Mesenchymal stem cell (in vitro differentiated cells and primary cell): ENCODE measurements around the gene COPE. TPM values are rescaled to one million over a fixed set of nuclear protein-coding genes. Genes with fewer than 3 reads are reported as not detected.

Experiments
- DNase-seq: peaks from one replicate; pipeline ENCODE4 v3.0.0-alpha.2; 2013
- H2AFZ ChIP-seq: one replicate; pipeline ENCODE4 v1.6.1; 2013; ENCODE audit warnings: low read depth, mild to moderate bottlenecking, control low read depth, inconsistent platforms, low read length, moderate library complexity
- H2AK5ac ChIP-seq: 2 replicates; pipeline ENCODE4 v1.6.1; 2013; ENCODE audit warnings: low read length, moderate library complexity, mild to moderate bottlenecking, inconsistent platforms; ENCODE audit not compliant: severe bottlenecking
- H2BK120ac ChIP-seq: one replicate; pipeline ENCODE4 v1.6.1; 2013; ENCODE audit warnings: low read depth, mild to moderate bottlenecking, inconsistent platforms, low read length, moderate library complexity
- H2BK12ac ChIP-seq, 2 experiments: one replicate each; pipeline ENCODE4 v1.6.1; 2013; ENCODE audit warnings: inconsistent platforms in 2 of 2, low read length in 2 of 2, mild to moderate bottlenecking in 2 of 2, moderate library complexity in 2 of 2, control low read depth in 1 of 2
- H2BK15ac ChIP-seq: one replicate; pipeline ENCODE4 v1.6.1; 2013; ENCODE audit warnings: mild to moderate bottlenecking, low read depth, inconsistent platforms; ENCODE audit not compliant: poor library complexity, severe bottlenecking
- H2BK5ac ChIP-seq: 2 replicates; pipeline ENCODE4 v1.6.1; 2013; ENCODE audit warnings: low read depth, mild to moderate bottlenecking, low read length, control low read depth, inconsistent platforms; ENCODE audit not compliant: poor library complexity, severe bottlenecking
- H3K14ac ChIP-seq, 2 experiments: one replicate each; pipeline ENCODE4 v1.6.1; 2013; ENCODE audit warnings: inconsistent platforms in 2 of 2, low read length in 2 of 2, control low read depth in 1 of 2, mild to moderate bottlenecking in 1 of 2, moderate library complexity in 1 of 2
- H3K18ac ChIP-seq, 2 experiments: one replicate each; pipeline ENCODE4 v1.6.1; 2013; ENCODE audit warnings: inconsistent platforms in 2 of 2, low read length in 2 of 2, control low read depth in 1 of 2, low read depth in 1 of 2, mild to moderate bottlenecking in 1 of 2
- H3K23ac ChIP-seq, 2 experiments: one replicate each; pipeline ENCODE4 v1.6.1; 2013; ENCODE audit warnings: inconsistent platforms in 2 of 2, low read length in 2 of 2, mild to moderate bottlenecking in 2 of 2, moderate library complexity in 2 of 2, control low read depth in 1 of 2
- H3K27ac ChIP-seq: 2 replicates; pipeline ENCODE4 v1.5.1; 2013; ENCODE audit warnings: mild to moderate bottlenecking, moderate library complexity, low read length, control low read depth, inconsistent platforms; ENCODE audit not compliant: poor library complexity, severe bottlenecking
- H3K27me3 ChIP-seq, 2 experiments: 2 replicates each; pipeline versions ENCODE4 v1.6.1 to v1.7.0; 2013; ENCODE audit warnings: low read length in 2 of 2, mild to moderate bottlenecking in 2 of 2, moderate library complexity in 2 of 2, control low read depth in 1 of 2, inconsistent platforms in 1 of 2; ENCODE audit not compliant: control insufficient read depth in 1 of 2, insufficient read depth in 1 of 2
- H3K36me3 ChIP-seq, 2 experiments: 2 replicates each; pipeline versions ENCODE4 v1.6.1 to v1.7.0; 2013; ENCODE audit warnings: low read length in 2 of 2, control low read depth in 1 of 2, inconsistent platforms in 1 of 2, low read depth in 1 of 2, mild to moderate bottlenecking in 1 of 2; ENCODE audit not compliant: insufficient read depth in 2 of 2, control insufficient read depth in 1 of 2
- H3K4ac ChIP-seq, 2 experiments: one replicate each; pipeline ENCODE4 v1.6.1; 2013; ENCODE audit warnings: inconsistent platforms in 2 of 2, low read length in 2 of 2, mild to moderate bottlenecking in 2 of 2, moderate library complexity in 2 of 2, control low read depth in 1 of 2, low read depth in 1 of 2
- H3K4me1 ChIP-seq: 2 replicates; pipeline ENCODE4 v1.6.1; 2013; ENCODE audit warnings: low read depth, low read length, control low read depth; ENCODE audit not compliant: control insufficient read depth, insufficient read depth
- H3K4me2 ChIP-seq: 2 replicates; pipeline ENCODE4 v1.6.1; 2013; ENCODE audit warnings: low read length, mild to moderate bottlenecking, inconsistent platforms; ENCODE audit not compliant: poor library complexity, severe bottlenecking
- H3K4me3 ChIP-seq, 2 experiments: 2 replicates each; pipeline versions ENCODE4 v1.5.1 to v1.7.0; 2013; ENCODE audit warnings: low read length in 2 of 2, mild to moderate bottlenecking in 2 of 2, control low read depth in 1 of 2, low read depth in 1 of 2; ENCODE audit not compliant: insufficient read depth in 1 of 2
- H3K79me1 ChIP-seq: replicated peaks from 2 replicates; pipeline ENCODE4 v1.6.1; 2013; ENCODE audit warnings: mild to moderate bottlenecking, control low read depth, low read length, inconsistent platforms; ENCODE audit not compliant: poor library complexity, severe bottlenecking
- H3K9ac ChIP-seq: 2 replicates; pipeline ENCODE4 v1.7.0; 2013; ENCODE audit warnings: mild to moderate bottlenecking, low read length, moderate library complexity
- H3K9me3 ChIP-seq: 2 replicates; pipeline ENCODE4 v1.7.0; 2013; ENCODE audit warnings: mild to moderate bottlenecking, low read length; ENCODE audit not compliant: control insufficient read depth
- H4K8ac ChIP-seq: one replicate; pipeline ENCODE4 v1.6.1; 2013; ENCODE audit warnings: inconsistent platforms, mild to moderate bottlenecking, low read length, moderate library complexity
- H4K91ac ChIP-seq: one replicate; pipeline ENCODE4 v1.6.1; 2013; ENCODE audit warnings: mild to moderate bottlenecking, low read length, inconsistent platforms
- WGBS: methylation state at CpG from one replicate; pipeline ENCODE4 v1.1.7; 2013; ENCODE audit warnings: mixed read lengths; 5-methylcytosine and 5-hydroxymethylcytosine counted together
- polyA plus RNA-seq, 2 experiments: library from polyadenylated mRNA; stranded (reverse); fragments of 200-250 nt; gene quantifications; one replicate each; pipeline ENCODE4 v1.2.3, GENCODE V29; 2013

Gene COPE
- polyA plus RNA-seq (2013, experiment 1 of 2), result 214 TPM
- 238 TPM for polyA plus RNA-seq (2013, experiment 2 of 2)

DNA sequence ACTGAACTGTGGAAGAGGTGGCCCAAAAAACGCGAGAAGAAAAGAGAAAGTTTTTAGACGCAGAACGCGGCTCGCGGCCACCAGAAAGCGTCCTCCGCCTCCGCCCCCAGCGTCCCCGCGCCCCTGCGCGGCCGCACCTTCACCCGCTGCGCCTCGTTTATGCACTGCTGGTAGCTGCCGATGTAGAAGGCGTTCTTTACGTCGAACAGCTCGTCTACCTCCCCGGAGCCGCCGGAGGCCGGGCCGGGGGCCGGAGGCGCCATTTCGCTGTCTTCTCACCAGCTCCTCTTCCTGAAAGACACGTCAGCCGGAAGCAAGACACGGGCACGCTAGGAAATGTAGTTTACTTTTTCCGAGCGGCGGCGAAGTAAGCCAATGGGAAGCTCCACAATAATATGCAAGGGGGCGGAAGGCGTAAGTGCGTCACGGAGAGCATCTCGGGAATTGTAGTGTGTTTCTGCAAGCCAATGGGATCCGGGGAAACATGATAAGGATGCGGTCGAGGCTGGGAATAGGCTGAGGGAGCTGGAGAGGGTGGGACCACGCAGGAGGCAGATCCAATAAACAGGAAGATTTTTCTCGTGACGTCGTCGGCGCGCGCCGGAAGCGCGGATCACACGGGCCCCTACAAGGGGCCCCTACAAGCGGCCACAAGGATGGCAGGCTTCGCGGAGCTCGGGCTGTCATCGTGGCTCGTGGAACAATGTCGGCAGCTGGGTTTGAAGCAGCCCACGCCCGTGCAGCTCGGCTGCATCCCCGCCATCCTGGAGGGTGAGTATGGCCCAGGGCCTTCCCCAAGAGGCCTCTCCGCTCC is at the start of gene COPE, which contains the start of gene DDX49:
TSS of gene COPE (minus strand) at position 302 of the 814 bp plus-strand sequence. CDS start at position 263, 39 bp downstream.
TSS of gene DDX49 (plus strand) at position 630 of the 814 bp plus-strand sequence. CDS start at position 657, 27 bp downstream.
- Histone ChIP-seq H2BK15ac (no peak within 1 kb of the TSS), H3K4me3 (peak within 1 kb of the TSS; percentile 96), H3K14ac (peak within 1 kb of the TSS in 1 of 2 experiments; percentile 91), H2BK5ac (peak within 1 kb of the TSS; percentile 97), H3K27ac (peak within 1 kb of the TSS; percentile 89), H2AFZ (peak within 1 kb of the TSS; percentile 48), H3K36me3 (peaks cover 41 to 43% of the 10 kb centered on the region in 2 experiments), H3K79me1 (peaks cover 30% of the 10 kb centered on the region), H4K91ac (peak within 1 kb of the TSS; percentile 96), H3K27me3 (no peaks in the 10 kb centered on the region), H3K23ac (peak within 1 kb of the TSS in 1 of 2 experiments; percentile 66), H3K9me3 (no peaks in the 10 kb centered on the region), H2AK5ac (peak within 1 kb of the TSS; percentile 21), H3K18ac (peak within 1 kb of the TSS; percentile 95 to 96), H3K4ac (peak within 1 kb of the TSS; percentile 90 to 92), H2BK12ac (no peak within 1 kb of the TSS), H3K9ac (peak within 1 kb of the TSS; percentile 99), H4K8ac (peak within 1 kb of the TSS; percentile 95), H3K4me1 (peaks cover 21% of the 10 kb centered on the region), H3K4me2 (peak within 1 kb of the TSS; percentile 84), H2BK120ac (peak within 1 kb of the TSS; percentile 37)
- WGBS, result under 1% methylated on average over 70 of the region's 72 CpGs
- peak; percentile 100 for DNase-seq

DNA sequence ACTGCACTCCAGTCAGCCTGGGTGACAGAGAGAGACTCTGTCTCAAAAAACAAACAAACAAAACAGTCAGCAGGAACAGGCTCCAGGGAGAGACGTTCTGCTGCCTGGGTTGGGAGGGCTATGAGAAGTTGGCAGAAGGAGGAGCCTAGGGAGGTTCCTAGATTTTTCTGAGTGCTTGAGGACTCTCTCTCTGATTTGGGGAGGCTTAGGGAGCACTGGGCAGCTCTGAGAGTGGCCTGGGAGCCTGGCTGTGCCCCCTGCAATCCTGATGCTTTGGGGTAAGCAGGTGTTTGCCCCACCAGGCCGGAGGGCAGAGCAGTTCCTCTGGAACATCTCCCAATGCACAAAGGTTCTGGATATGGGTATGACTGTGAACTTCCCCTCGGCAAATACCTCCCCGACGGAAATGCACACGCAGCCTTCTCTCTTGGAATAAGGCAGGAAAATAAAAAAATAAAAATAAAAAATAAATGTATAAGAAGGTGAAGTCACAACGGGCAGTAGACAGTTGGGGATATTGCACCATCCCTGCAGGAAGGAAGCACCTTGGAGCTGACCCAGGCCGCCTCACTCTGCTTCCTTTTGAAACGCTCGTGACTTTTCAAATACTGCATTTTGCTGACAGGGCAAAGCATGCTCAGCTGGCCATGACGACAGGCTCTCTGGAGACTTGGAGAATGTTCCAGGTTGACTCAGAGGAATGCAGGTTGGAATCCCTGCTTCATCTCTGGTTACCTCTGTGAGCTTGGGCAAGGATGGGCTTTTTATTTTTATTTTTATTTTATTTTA is 48.4 kb upstream of the COPE start:
- no peaks in the 10 kb centered on the region for H3K36me3 ChIP-seq
- peak overlapping the region; percentile 47 for H3K9ac ChIP-seq
- H3K14ac ChIP-seq, result no peak overlapping the region
- no peak overlapping the region for H2BK120ac ChIP-seq
- H2BK5ac ChIP-seq, result peak overlapping the region; percentile 86
- H3K27me3 ChIP-seq, result no peaks in the 10 kb centered on the region
- no peaks in the 10 kb centered on the region for H3K79me1 ChIP-seq
- no peak overlapping the region for H3K4me2 ChIP-seq
- no peak overlapping the region for H3K23ac ChIP-seq
- peak; percentile 48 for DNase-seq
- H2AFZ ChIP-seq, result peak overlapping the region; percentile 61
- no peak overlapping the region for H4K8ac ChIP-seq
- no peaks in the 10 kb centered on the region for H3K9me3 ChIP-seq
- no peak overlapping the region for H3K4ac ChIP-seq
- H3K18ac ChIP-seq, result no peak overlapping the region
- peak overlapping the region in 1 of 2 experiments; percentile 31 for H2BK12ac ChIP-seq
- no peak overlapping the region for H2BK15ac ChIP-seq
- H3K4me1 ChIP-seq, result peaks cover 10% of the 10 kb centered on the region
- H2AK5ac ChIP-seq, result peak overlapping the region; percentile 91
- H4K91ac ChIP-seq, result no peak overlapping the region
- WGBS, result 51% methylated on average over 7 of the region's 11 CpGs
- H3K4me3 ChIP-seq, result no peak overlapping the region
- H3K27ac ChIP-seq, result peak overlapping the region; percentile 85

DNA sequence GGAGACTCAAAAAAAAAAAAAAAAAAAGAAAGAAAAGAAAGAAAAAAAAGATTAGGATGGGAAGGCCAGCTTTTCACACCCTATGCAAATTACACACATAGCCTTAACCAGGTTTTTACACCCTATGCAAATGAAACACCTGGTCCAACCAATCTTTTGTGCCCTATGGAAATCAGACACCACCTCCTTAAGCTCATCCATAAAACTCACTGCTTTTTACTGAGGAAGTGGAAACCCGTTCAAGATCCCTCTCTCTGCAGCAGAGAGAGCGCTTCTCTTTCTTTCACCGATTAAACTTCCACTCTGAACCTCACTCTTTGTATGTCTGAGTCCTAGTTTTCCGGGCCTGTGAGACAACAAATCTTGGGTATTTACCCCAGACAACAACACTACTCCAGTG is 47.1 kb upstream of the COPE start:
- Histone ChIP-seq H3K14ac (no peak overlapping the region), H2BK5ac (no peak overlapping the region), H2AK5ac (no peak overlapping the region), H4K8ac (no peak overlapping the region), H3K27ac (no peak overlapping the region), H2AFZ (no peak overlapping the region), H3K4me2 (no peak overlapping the region), H3K79me1 (no peaks in the 10 kb centered on the region), H3K9ac (no peak overlapping the region), H3K4me3 (no peak overlapping the region), H2BK120ac (no peak overlapping the region), H3K36me3 (no peaks in the 10 kb centered on the region), H3K4me1 (peaks cover 12% of the 10 kb centered on the region), H2BK15ac (no peak overlapping the region), H4K91ac (no peak overlapping the region), H3K4ac (no peak overlapping the region), H3K27me3 (peaks cover 10% of the 10 kb centered on the region in 2 experiments), H3K23ac (no peak overlapping the region), H2BK12ac (no peak overlapping the region), H3K9me3 (no peaks in the 10 kb centered on the region), H3K18ac (no peak overlapping the region)
- no peak for DNase-seq
- WGBS, result 48% methylated on average over 4 of the region's 4 CpGs

DNA sequence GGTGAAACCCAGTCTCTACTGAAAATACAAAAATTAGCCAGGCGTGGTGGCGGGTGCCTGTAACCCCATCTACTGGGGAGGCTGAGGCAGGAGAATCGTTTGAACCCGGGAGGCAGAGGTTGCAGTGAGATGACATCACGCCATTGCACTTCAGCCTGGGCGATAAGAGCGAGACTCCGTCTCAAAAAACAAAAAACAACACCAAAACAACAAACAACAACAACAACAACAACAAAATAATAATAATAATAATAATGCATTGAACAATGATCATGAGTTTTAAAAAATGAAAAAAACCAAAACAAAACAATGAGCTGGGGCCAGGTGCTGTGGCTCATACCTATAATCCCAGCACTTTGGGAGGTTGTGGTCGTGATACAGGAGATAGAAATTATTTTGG is 44.9 kb upstream of the COPE start:
- no peak overlapping the region for H3K14ac ChIP-seq
- no peak overlapping the region for H3K4me3 ChIP-seq
- 92% methylated on average over 4 of the region's 9 CpGs for WGBS
- H3K36me3 ChIP-seq, result no peaks in the 10 kb centered on the region
- H2BK120ac ChIP-seq, result no peak overlapping the region
- no peak overlapping the region for H4K91ac ChIP-seq
- no peak overlapping the region for H3K23ac ChIP-seq
- no peak overlapping the region for H2BK12ac ChIP-seq
- no peak overlapping the region for H3K4ac ChIP-seq
- DNase-seq, result no peak
- H3K4me1 ChIP-seq, result peaks cover 8% of the 10 kb centered on the region
- H3K18ac ChIP-seq, result no peak overlapping the region
- H3K27me3 ChIP-seq, result peaks cover 10 to 12% of the 10 kb centered on the region in 2 experiments
- no peak overlapping the region for H2BK5ac ChIP-seq
- H2AK5ac ChIP-seq, result no peak overlapping the region
- no peaks in the 10 kb centered on the region for H3K9me3 ChIP-seq
- H2AFZ ChIP-seq, result no peak overlapping the region
- no peak overlapping the region for H3K4me2 ChIP-seq
- no peaks in the 10 kb centered on the region for H3K79me1 ChIP-seq
- H4K8ac ChIP-seq, result no peak overlapping the region
- no peak overlapping the region for H3K27ac ChIP-seq
- H2BK15ac ChIP-seq, result no peak overlapping the region
- no peak overlapping the region for H3K9ac ChIP-seq
